ENCODE results near the gene LYPD6B. TPM values are rescaled to one million over a fixed set of nuclear protein-coding genes. Genes with fewer than 3 reads are reported as not detected.

LYPD6B gene
- total RNA-seq, 1 experiment from 2014 or later, result 0.75 TPM

DNA sequence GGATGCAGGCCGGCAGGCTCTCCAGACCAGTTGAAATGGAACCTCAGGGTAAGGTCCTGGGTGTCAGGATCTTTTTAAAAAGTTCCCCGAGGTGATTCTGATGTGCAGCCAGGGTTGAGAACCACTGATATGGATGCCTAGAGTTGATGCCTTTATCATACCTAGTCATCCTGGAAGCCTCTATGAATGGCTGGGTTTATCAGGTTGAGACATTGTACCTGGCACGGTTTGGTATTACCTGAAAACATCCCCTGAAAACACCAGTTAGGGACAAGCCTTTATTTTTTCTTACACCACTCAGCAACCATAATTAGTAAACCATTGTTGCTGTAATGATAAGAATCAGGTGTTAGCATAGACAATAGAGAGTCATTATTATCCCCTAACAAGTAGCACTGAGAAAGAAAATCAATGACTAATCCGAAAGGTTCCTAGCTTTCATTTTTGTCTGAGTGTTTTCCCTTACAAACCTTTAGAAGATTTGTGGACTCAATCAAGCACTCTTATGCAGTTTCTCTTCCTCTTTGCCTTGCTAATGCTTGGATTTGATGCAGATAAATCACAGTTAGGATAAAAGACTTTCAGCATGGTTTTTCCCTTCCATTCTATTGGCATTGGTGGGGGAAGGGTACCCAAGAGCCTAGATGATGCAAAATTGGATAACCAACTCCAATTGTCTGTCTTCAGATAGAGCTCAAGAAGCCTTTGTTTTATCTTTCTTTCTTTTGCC lies 175.4 kb downstream of the LYPD6B start:
- no peak overlapping the region for H3K4me2 ChIP-seq (ENCODE audit: low read depth, low read length, poor library complexity, severe bottlenecking)
- no peak overlapping the region for H3K4me3 ChIP-seq (ENCODE audit: low read length)
- no peak overlapping the region for H3K9ac ChIP-seq (ENCODE audit: low read length)
- no peaks in the 10 kb centered on the region for H3K79me2 ChIP-seq (ENCODE audit: low read length)
- H4K20me1 ChIP-seq (ENCODE audit: insufficient read depth, low read depth, low read length), result no peaks in the 10 kb centered on the region
- H3K4me1 ChIP-seq (ENCODE audit: low read length), result no peaks in the 10 kb centered on the region
- no peak for DNase-seq
- no peak overlapping the region for H3K27ac ChIP-seq (ENCODE audit: low read length)
- no peaks in the 10 kb centered on the region for H3K27me3 ChIP-seq (ENCODE audit: low read length)
- H3K9me2 ChIP-seq (replicated peaks; ENCODE audit: insufficient read depth, low read length), result no peaks in the 10 kb centered on the region
- H2AFZ ChIP-seq (ENCODE audit: low read length), result no peak overlapping the region
- H3K36me3 ChIP-seq (ENCODE audit: insufficient read depth, low read length), result no peaks in the 10 kb centered on the region
- H3K9me3 ChIP-seq (ENCODE audit: low read length), result no peaks in the 10 kb centered on the region

DNA sequence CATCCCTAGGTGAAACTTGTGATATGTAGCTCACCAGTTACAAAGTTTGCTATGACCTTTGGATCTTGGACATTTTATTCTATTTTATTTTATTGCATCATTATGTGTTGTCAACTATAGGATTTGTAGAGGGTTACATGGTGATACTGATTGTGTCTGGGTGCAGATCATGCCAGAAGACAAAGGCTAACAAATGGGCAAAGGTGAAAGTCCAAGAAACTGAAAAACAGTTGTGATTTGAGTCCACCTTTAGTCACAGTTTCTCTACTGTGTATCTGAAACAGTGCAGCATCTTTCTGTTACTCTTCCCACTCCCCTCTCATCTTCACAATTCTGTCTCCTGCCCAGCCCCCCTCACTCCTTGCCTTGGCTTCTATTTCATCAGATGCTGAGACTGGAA lies 180.0 kb downstream of the LYPD6B start:
- Histone ChIP-seq H3K4me3 (ENCODE audit: low read length) (no peak overlapping the region), H3K9me3 (ENCODE audit: low read length) (no peaks in the 10 kb centered on the region), H3K36me3 (ENCODE audit: insufficient read depth, low read length) (no peaks in the 10 kb centered on the region), H3K79me2 (ENCODE audit: low read length) (no peaks in the 10 kb centered on the region), H3K27ac (ENCODE audit: low read length) (no peak overlapping the region), H3K9me2 (replicated peaks; ENCODE audit: insufficient read depth, low read length) (no peaks in the 10 kb centered on the region), H3K27me3 (ENCODE audit: low read length) (no peaks in the 10 kb centered on the region), H3K4me1 (ENCODE audit: low read length) (no peaks in the 10 kb centered on the region), H3K4me2 (ENCODE audit: low read depth, low read length, poor library complexity, severe bottlenecking) (no peak overlapping the region), H2AFZ (ENCODE audit: low read length) (no peak overlapping the region), H3K9ac (ENCODE audit: low read length) (no peak overlapping the region), H4K20me1 (ENCODE audit: insufficient read depth, low read depth, low read length) (no peaks in the 10 kb centered on the region)
- DNase-seq, result no peak

DNA sequence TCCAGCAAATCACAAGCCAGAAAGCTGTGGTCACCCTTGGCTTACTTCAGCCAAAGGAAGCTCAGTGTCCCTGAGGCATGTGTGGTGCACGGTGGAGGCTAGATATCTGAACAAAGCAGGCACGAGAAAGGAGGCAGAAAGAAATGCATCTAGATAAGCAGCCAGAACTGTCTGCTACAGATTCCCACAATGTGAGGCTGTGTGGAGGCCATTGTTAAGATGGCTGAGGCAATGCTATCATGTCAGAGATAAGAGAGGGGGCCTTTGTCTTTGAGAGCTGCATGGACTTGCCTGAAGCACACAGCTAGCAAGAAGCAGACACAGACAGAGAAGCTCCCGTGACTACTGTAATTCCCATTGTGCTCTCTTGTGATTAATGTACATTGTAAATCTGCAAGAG lies 181.4 kb downstream of the LYPD6B start:
- Histone ChIP-seq H3K4me2 (ENCODE audit: low read depth, low read length, poor library complexity, severe bottlenecking) (no peak overlapping the region), H3K9me2 (replicated peaks; ENCODE audit: insufficient read depth, low read length) (no peaks in the 10 kb centered on the region), H3K27ac (ENCODE audit: low read length) (no peak overlapping the region), H3K9ac (ENCODE audit: low read length) (no peak overlapping the region), H3K27me3 (ENCODE audit: low read length) (no peaks in the 10 kb centered on the region), H3K9me3 (ENCODE audit: low read length) (no peaks in the 10 kb centered on the region), H3K4me1 (ENCODE audit: low read length) (no peaks in the 10 kb centered on the region), H2AFZ (ENCODE audit: low read length) (no peak overlapping the region), H4K20me1 (ENCODE audit: insufficient read depth, low read depth, low read length) (no peaks in the 10 kb centered on the region), H3K79me2 (ENCODE audit: low read length) (no peaks in the 10 kb centered on the region), H3K36me3 (ENCODE audit: insufficient read depth, low read length) (no peaks in the 10 kb centered on the region), H3K4me3 (ENCODE audit: low read length) (no peak overlapping the region)
- DNase-seq, result no peak

GRCh38 chr2:149221002-149221401 lies 182.5 kb downstream of the LYPD6B start:
- no peaks in the 10 kb centered on the region for H3K9me2 ChIP-seq (replicated peaks; ENCODE audit: insufficient read depth, low read length)
- no peaks in the 10 kb centered on the region for H4K20me1 ChIP-seq (ENCODE audit: insufficient read depth, low read depth, low read length)
- H3K27ac ChIP-seq (ENCODE audit: low read length), result no peak overlapping the region
- H2AFZ ChIP-seq (ENCODE audit: low read length), result no peak overlapping the region
- no peaks in the 10 kb centered on the region for H3K4me1 ChIP-seq (ENCODE audit: low read length)
- no peak for DNase-seq
- no peaks in the 10 kb centered on the region for H3K36me3 ChIP-seq (ENCODE audit: insufficient read depth, low read length)
- H3K4me2 ChIP-seq (ENCODE audit: low read depth, low read length, poor library complexity, severe bottlenecking), result no peak overlapping the region
- H3K27me3 ChIP-seq (ENCODE audit: low read length), result no peaks in the 10 kb centered on the region
- H3K4me3 ChIP-seq (ENCODE audit: low read length), result no peak overlapping the region
- H3K79me2 ChIP-seq (ENCODE audit: low read length), result no peaks in the 10 kb centered on the region
- H3K9me3 ChIP-seq (ENCODE audit: low read length), result no peaks in the 10 kb centered on the region
- no peak overlapping the region for H3K9ac ChIP-seq (ENCODE audit: low read length)

DNA sequence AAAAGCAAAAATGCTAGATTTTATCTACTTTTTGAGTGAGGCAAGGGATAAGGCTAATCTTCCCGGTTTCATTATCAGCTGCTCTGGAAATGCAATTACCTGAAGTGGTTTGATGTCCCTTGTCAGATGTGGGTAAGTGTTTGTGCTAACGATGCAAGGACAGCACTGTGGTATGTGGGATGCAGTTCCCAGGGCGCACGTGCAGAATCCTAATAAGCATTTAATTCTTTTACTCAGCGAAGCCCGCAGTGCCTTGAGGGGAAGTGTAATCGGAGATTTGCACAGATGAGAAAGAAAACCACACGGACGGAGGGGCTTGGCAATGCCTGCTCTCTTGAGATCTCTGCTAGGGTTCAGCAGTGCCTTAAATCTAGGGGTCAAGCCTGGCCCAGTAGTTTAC lies 183.4 kb downstream of the LYPD6B start:
- Histone ChIP-seq H3K27ac (ENCODE audit: low read length) (no peak overlapping the region), H3K9me3 (ENCODE audit: low read length) (no peaks in the 10 kb centered on the region), H3K4me2 (ENCODE audit: low read depth, low read length, poor library complexity, severe bottlenecking) (no peak overlapping the region), H3K4me3 (ENCODE audit: low read length) (no peak overlapping the region), H3K27me3 (ENCODE audit: low read length) (no peaks in the 10 kb centered on the region), H4K20me1 (ENCODE audit: insufficient read depth, low read depth, low read length) (no peaks in the 10 kb centered on the region), H3K9ac (ENCODE audit: low read length) (no peak overlapping the region), H3K9me2 (replicated peaks; ENCODE audit: insufficient read depth, low read length) (no peaks in the 10 kb centered on the region), H2AFZ (ENCODE audit: low read length) (no peak overlapping the region), H3K79me2 (ENCODE audit: low read length) (no peaks in the 10 kb centered on the region), H3K4me1 (ENCODE audit: low read length) (no peaks in the 10 kb centered on the region), H3K36me3 (ENCODE audit: insufficient read depth, low read length) (no peaks in the 10 kb centered on the region)
- DNase-seq, result no peak

DNA sequence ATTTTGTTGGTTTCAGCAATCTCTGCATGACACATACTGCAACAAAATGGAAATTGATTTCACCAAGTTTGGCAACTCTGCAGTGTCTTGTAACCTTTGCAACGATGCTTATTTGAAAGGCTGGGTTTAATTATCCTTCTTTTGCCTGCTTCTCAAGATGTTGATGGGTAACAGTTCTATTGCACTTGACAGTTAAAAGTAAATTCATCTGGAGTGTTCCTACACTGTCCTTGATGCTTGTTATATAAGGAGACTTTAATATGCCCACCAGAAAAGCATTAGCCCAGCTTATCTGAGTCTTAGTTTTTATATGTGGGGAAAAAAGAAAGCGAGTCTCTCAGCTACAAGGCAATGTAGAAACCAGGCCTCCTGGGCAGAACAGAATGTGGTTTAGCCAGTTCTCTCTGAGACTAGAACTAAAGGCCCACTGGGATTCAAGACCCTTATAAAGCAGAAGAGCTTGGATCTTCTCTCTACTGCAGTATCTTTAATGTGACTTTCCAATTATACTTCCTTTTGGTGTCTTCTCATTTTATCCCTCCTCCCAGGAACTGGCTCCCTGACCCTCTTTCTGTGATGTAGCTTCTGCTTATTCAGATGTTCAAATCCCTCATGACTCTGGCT lies 185.1 kb downstream of the LYPD6B start:
- Histone ChIP-seq H3K9ac (ENCODE audit: low read length) (no peak overlapping the region), H3K9me3 (ENCODE audit: low read length) (no peaks in the 10 kb centered on the region), H3K4me2 (ENCODE audit: low read depth, low read length, poor library complexity, severe bottlenecking) (no peak overlapping the region)

DNA sequence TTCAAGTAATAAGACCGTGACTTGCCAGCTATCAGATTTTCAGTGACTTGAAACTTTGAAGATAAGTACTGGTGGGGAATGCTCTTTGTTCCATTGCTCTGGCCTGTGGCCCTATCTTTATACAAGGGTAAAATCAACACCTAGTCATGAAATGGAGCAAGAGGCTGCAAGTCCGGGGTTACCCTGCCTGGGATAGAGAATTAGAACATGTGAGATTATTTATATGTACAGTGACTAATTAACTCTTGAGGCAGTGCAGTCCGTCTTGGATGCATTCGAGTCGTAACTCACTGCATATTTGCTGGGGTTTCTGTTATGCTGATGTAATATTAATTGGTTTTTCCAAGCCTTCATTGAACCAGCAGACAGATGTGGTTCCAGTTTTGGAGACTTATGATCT lies 186.0 kb downstream of the LYPD6B start:
- Histone ChIP-seq H3K4me1 (ENCODE audit: low read length) (no peaks in the 10 kb centered on the region), H3K27me3 (ENCODE audit: low read length) (no peaks in the 10 kb centered on the region), H3K9me2 (replicated peaks; ENCODE audit: insufficient read depth, low read length) (no peaks in the 10 kb centered on the region), H4K20me1 (ENCODE audit: insufficient read depth, low read depth, low read length) (no peaks in the 10 kb centered on the region), H2AFZ (ENCODE audit: low read length) (no peak overlapping the region), H3K9me3 (ENCODE audit: low read length) (no peaks in the 10 kb centered on the region), H3K79me2 (ENCODE audit: low read length) (no peaks in the 10 kb centered on the region), H3K36me3 (ENCODE audit: insufficient read depth, low read length) (no peaks in the 10 kb centered on the region), H3K27ac (ENCODE audit: low read length) (no peak overlapping the region), H3K4me3 (ENCODE audit: low read length) (no peak overlapping the region), H3K4me2 (ENCODE audit: low read depth, low read length, poor library complexity, severe bottlenecking) (no peak overlapping the region), H3K9ac (ENCODE audit: low read length) (no peak overlapping the region)
- no peak for DNase-seq

More for the DNA sequence above, 185.1 kb downstream of the LYPD6B start:
- Histone ChIP-seq H3K9me2 (replicated peaks; ENCODE audit: insufficient read depth, low read length) (no peaks in the 10 kb centered on the region), H3K27me3 (ENCODE audit: low read length) (no peaks in the 10 kb centered on the region), H3K36me3 (ENCODE audit: insufficient read depth, low read length) (no peaks in the 10 kb centered on the region), H3K27ac (ENCODE audit: low read length) (no peak overlapping the region), H2AFZ (ENCODE audit: low read length) (no peak overlapping the region), H4K20me1 (ENCODE audit: insufficient read depth, low read depth, low read length) (no peaks in the 10 kb centered on the region), H3K79me2 (ENCODE audit: low read length) (no peaks in the 10 kb centered on the region), H3K4me1 (ENCODE audit: low read length) (no peaks in the 10 kb centered on the region), H3K4me3 (ENCODE audit: low read length) (no peak overlapping the region)
- no peak for DNase-seq

GRCh38 chr2:149225446-149225845 lies 186.9 kb downstream of the LYPD6B start:
- no peak overlapping the region for H3K4me2 ChIP-seq (ENCODE audit: low read depth, low read length, poor library complexity, severe bottlenecking)
- H3K27ac ChIP-seq (ENCODE audit: low read length), result no peak overlapping the region
- no peak overlapping the region for H2AFZ ChIP-seq (ENCODE audit: low read length)
- no peaks in the 10 kb centered on the region for H4K20me1 ChIP-seq (ENCODE audit: insufficient read depth, low read depth, low read length)
- no peaks in the 10 kb centered on the region for H3K27me3 ChIP-seq (ENCODE audit: low read length)
- no peak for DNase-seq
- no peaks in the 10 kb centered on the region for H3K9me3 ChIP-seq (ENCODE audit: low read length)
- no peaks in the 10 kb centered on the region for H3K36me3 ChIP-seq (ENCODE audit: insufficient read depth, low read length)
- H3K9me2 ChIP-seq (replicated peaks; ENCODE audit: insufficient read depth, low read length), result no peaks in the 10 kb centered on the region
- no peak overlapping the region for H3K9ac ChIP-seq (ENCODE audit: low read length)
- no peak overlapping the region for H3K4me3 ChIP-seq (ENCODE audit: low read length)
- no peaks in the 10 kb centered on the region for H3K4me1 ChIP-seq (ENCODE audit: low read length)
- no peaks in the 10 kb centered on the region for H3K79me2 ChIP-seq (ENCODE audit: low read length)
